GM19193 (cell line): ENCODE results near the gene MYMK.

Experiments
- POLR2A ChIP-seq: IDR thresholded peaks from 4 replicates; pipeline ENCODE4 v1.6.1; 2011; ENCODE audit not compliant: insufficient read depth, insufficient read length; ENCODE audit errors: extremely low read depth

The MYMK gene

DNA sequence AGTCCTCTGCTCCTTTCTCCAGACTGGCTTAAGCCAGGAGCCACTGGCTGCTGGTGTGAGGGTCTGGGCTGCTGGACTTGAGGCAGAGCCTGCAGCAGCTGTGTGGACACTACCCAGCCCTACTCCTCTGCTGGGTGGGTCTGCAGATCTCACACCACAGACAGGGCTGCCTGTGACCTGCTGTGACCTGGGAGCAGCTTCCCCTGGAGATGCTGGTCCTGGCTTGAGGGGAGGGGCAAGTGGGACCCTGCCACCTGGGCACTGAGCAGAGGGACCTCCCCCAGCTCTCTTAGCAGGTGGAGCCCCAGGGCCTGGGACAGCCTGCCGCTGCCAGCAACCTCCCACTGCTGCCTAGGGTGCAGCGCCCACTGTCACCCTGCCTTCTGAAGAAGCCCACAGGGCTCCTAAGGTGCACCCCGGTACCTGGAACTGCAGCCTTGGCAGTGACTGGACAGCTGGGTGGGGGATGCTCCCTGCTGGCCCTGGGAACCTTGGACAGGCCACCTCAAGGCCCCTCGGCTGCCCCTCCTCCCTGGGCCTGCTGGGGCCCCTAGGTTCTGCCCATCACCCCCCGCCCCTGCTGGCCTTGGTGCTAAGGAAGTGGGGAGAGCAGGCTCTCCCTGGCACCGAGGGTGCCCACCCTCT, 55.9 kb downstream of the MYMK start:
- TF ChIP-seq POLR2A = no peak

GRCh38 chr9:133468374-133468773, 56.4 kb downstream of the MYMK start:
- no peak for TF ChIP-seq POLR2A

DNA sequence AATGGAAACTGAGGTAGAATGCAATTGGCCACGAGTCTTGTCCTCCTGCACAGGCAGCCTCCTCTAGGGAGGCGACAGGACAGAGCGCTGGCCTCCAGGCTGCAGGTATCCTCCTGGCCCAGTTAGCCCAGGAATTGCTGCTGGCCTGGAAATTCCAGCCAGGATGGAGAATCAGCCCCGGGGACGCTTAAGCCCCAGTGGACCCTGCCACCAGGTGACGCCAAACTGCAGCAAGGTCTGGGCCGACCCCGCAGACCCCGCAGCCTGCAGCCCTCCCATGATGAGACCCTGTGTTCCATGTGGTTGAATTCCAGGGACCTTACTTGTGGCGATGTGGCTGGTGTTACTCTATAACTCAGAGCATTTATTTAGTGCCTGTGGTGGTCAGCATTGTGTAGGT, 57.7 kb downstream of the MYMK start:
- TF ChIP-seq POLR2A = peak; percentile 8

- no peak for TF ChIP-seq POLR2A
These were observed 58.8 kb downstream of the MYMK start for GRCh38 chr9:133465984-133466383.

GRCh38 chr9:133464638-133465037, 60.1 kb downstream of the MYMK start:
- no peak for TF ChIP-seq POLR2A
